ENCODE results near the gene BAIAP2.
"Not testable (repeated sequence)": the region's sequence is repeated elsewhere in the genome, so short reads cannot be mapped to it uniquely, and the experiment has no call there.

The BAIAP2 gene

DNA sequence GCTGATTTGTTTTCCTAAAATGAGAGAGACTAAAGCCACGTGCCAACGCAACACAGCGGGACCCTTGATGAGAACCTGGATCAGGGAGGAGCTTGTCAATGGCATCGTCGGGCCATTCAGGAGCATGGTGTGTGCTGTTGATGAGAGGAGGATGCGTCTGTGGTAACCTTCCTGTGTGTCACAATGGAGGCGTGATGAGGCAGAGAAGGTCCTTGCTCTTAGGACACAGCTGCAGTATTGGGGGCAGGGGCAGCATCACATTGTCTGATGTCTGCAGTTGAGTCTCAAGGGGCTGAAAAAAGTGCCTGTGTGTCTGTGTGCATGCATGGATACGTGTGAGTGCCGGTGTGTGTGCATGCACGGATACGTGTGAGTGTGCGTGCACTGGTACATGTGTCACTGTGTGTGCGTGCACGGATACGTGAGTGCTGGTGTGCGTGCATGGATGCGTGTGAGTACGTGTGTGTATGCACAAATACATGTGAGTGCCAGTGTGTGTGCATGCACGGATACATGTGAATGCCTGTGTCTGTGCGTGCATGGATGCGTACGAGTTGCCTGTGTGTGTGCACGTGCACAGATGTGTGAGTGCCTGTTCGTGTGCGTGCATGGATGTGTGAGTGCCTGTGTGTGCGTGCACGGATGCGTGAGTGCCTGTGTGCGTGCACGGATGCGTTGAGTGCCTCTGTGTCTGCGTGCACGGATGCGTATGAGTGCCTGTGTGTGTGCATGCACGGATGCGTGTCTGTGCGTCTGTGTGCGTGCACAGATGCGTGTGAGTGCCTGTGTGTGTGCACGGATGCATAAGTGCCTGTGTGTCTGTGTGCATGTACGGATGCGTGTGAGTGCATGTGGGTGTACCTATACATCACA is 39.3 kb downstream of the BAIAP2 start:
- H3K27me3 ChIP-seq (ENCODE audit: control insufficient read depth, insufficient read depth, low read length), result no peaks in the 10 kb centered on the region

DNA sequence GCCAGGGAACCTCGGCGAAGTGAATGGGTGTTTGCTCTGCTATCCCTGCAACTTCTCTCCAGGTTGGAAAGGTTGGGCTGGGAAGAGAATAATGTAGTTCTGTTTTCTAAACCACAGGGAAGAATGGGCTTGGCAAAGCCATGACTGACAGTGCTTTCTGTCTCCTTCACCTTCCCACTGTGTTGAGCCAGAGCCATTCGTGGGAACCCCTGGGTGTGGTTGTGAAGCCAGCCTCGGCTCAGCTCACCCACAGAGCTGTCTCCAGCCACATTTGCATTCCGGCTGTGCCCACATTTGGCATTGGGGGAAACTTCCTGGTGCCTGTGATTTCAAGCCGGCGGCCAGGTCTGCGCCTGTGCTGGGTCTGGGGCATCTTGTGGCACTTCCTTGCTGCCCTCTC is 39.9 kb downstream of the BAIAP2 start:
- no peaks in the 10 kb centered on the region for H3K27me3 ChIP-seq (ENCODE audit: control insufficient read depth, insufficient read depth, low read length)
- no peaks in the 10 kb centered on the region for H3K4me1 ChIP-seq (ENCODE audit: control insufficient read depth, insufficient read depth, low read length)
- H3K9ac ChIP-seq (ENCODE audit: low read depth, low read length), result no peak overlapping the region
- no peak overlapping the region for H3K4me3 ChIP-seq (ENCODE audit: low read depth, low read length)
- H3K9me3 ChIP-seq (ENCODE audit: control insufficient read depth, insufficient read depth, low read length), result no peaks in the 10 kb centered on the region
- H3K36me3 ChIP-seq (ENCODE audit: control insufficient read depth, insufficient read depth, low read length), result peaks cover 9% of the 10 kb centered on the region

More for the DNA sequence above, 39.3 kb downstream of the BAIAP2 start:
- H3K36me3 ChIP-seq (ENCODE audit: control insufficient read depth, insufficient read depth, low read length), result peaks cover 9% of the 10 kb centered on the region
- no peak overlapping the region for H3K4me3 ChIP-seq (ENCODE audit: low read depth, low read length)
- H3K4me1 ChIP-seq (ENCODE audit: control insufficient read depth, insufficient read depth, low read length), result no peaks in the 10 kb centered on the region
- H3K9ac ChIP-seq (ENCODE audit: low read depth, low read length), result no peak overlapping the region
- H3K9me3 ChIP-seq (ENCODE audit: control insufficient read depth, insufficient read depth, low read length), result no peaks in the 10 kb centered on the region

DNA sequence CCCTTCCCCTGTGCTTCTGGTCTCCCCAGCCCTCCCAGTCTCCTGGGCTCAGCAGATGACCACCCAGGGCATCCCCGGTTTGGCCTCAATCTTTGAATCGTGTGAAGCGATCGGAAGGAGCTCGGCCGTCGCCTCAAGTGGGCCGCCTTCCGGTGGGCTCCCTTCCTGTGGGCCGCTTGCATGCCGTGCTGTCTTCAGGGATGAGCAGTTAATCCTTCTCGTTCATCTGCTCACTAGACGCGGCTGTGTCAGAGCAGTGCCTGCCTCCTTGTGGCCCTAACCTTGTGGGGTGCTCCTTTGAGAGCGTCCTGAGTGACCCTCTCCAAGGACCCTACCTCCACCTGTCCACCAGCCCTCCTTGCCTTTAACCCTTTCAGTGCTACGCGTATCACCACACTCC is 40.4 kb downstream of the BAIAP2 start:
- Histone ChIP-seq H3K4me1 (ENCODE audit: control insufficient read depth, insufficient read depth, low read length) (no peaks in the 10 kb centered on the region), H3K27me3 (ENCODE audit: control insufficient read depth, insufficient read depth, low read length) (no peaks in the 10 kb centered on the region), H3K36me3 (ENCODE audit: control insufficient read depth, insufficient read depth, low read length) (peaks cover 9% of the 10 kb centered on the region), H3K4me3 (ENCODE audit: low read depth, low read length) (no peak overlapping the region), H3K9ac (ENCODE audit: low read depth, low read length) (no peak overlapping the region), H3K9me3 (ENCODE audit: control insufficient read depth, insufficient read depth, low read length) (no peaks in the 10 kb centered on the region)

DNA sequence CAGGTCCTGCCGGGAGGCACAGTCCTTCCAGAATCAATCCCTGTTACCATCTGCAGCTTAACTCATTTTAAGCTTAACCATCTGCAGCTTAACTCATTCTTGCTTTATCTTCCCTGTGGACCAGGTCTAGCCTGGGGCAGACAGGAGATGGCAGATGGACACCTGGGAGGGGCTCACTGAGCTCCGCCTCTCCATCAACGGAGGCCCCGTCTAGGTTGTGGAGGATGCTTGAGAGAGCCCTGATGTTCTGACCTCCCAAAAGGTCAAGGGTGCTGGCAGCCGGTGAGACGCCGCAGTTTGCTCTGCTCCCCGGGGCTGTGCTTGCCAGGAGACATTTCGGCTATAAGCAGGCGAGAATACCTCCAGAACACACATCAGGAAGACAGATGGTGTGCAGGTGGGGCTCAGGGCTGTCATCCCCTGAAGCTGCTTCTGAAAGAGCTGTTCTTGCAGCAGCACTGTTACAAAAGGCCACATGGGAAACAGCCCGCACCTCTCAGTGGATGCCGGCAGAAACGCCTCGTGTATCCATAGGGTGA is 41.3 kb downstream of the BAIAP2 start:
- H3K4me1 ChIP-seq (ENCODE audit: control insufficient read depth, insufficient read depth, low read length), result no peaks in the 10 kb centered on the region
- H3K36me3 ChIP-seq (ENCODE audit: control insufficient read depth, insufficient read depth, low read length), result peaks cover 9% of the 10 kb centered on the region
- no peaks in the 10 kb centered on the region for H3K9me3 ChIP-seq (ENCODE audit: control insufficient read depth, insufficient read depth, low read length)
- no peak overlapping the region for H3K9ac ChIP-seq (ENCODE audit: low read depth, low read length)
- H3K4me3 ChIP-seq (ENCODE audit: low read depth, low read length), result no peak overlapping the region
- H3K27me3 ChIP-seq (ENCODE audit: control insufficient read depth, insufficient read depth, low read length), result no peaks in the 10 kb centered on the region

DNA sequence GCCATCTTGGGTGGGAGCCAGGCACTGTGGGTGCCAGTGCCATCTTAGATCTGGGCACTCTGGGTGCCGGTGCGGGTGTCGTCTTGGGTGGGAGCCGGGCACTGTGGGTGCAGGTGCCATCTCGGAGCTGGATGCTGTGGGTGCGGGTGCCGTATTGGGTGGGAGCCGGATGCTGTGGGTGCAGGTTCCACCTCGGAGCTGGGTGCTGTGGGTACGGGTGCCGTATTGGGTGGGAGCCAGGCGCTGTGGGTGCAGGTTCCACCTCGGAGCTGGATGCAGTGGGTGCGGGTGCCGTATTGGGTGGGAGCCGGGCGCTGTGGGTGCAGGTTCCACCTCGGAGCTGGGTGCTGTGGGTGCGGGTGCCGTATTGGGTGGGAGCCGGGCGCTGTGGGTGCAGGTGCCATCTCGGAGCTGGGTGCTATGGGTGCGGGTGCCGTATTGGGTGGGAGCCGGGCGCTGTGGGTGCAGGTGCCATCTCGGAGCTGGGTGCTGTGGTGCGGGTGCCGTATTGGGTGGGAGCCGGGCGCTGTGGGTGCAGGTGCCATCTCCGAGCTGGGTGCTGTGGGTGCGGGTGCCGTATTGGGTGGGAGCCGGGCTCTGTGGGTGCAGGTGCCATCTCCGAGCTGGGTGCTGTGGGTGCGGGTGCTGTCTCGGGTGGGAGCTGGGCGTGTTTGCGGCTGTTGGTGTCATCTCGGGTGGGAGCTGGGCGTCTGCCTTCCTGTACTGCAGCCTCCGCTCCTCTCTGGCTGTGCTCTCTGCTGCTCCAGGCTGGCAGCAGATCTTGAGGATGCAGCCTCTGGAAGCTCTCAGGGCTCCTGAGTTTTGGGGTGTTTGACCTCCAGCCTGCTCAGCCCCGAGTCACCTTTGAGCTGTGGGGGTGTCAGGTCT is 43.3 kb downstream of the BAIAP2 start:
- not testable (repeated sequence) for H3K9ac ChIP-seq (ENCODE audit: low read depth, low read length); H3K4me3 ChIP-seq (ENCODE audit: low read depth, low read length); H3K27me3 ChIP-seq (ENCODE audit: control insufficient read depth, insufficient read depth, low read length); H3K4me1 ChIP-seq (ENCODE audit: control insufficient read depth, insufficient read depth, low read length); H3K9me3 ChIP-seq (ENCODE audit: control insufficient read depth, insufficient read depth, low read length)
- H3K36me3 ChIP-seq (ENCODE audit: control insufficient read depth, insufficient read depth, low read length), result peaks cover 14% of the 10 kb centered on the region

DNA sequence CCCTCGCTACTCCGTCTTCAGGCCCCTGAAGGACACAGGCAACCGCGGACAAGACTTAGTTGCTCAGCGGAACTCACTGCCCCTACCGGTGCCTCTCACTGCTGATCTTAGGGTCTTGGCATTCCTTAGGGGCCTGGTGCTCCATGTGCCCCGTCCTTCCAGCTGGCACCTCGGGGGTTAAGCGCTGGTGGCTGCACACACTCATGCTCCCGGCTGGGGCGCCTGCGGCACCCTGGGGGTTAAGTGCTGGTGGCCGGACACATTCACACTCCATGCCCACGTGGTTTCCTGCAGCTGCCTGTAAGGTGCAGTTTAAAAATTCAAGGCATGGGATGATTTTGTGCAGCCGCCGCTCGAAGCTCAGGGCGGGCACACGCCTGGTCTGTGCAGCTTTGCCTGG is 45.1 kb downstream of the BAIAP2 start:
- H3K4me3 ChIP-seq (ENCODE audit: low read depth, low read length), result no peak overlapping the region
- H3K4me1 ChIP-seq (ENCODE audit: control insufficient read depth, insufficient read depth, low read length), result no peaks in the 10 kb centered on the region
- H3K9ac ChIP-seq (ENCODE audit: low read depth, low read length), result no peak overlapping the region
- no peaks in the 10 kb centered on the region for H3K9me3 ChIP-seq (ENCODE audit: control insufficient read depth, insufficient read depth, low read length)
- H3K27me3 ChIP-seq (ENCODE audit: control insufficient read depth, insufficient read depth, low read length), result no peaks in the 10 kb centered on the region
- H3K36me3 ChIP-seq (ENCODE audit: control insufficient read depth, insufficient read depth, low read length), result peaks cover 18% of the 10 kb centered on the region

DNA sequence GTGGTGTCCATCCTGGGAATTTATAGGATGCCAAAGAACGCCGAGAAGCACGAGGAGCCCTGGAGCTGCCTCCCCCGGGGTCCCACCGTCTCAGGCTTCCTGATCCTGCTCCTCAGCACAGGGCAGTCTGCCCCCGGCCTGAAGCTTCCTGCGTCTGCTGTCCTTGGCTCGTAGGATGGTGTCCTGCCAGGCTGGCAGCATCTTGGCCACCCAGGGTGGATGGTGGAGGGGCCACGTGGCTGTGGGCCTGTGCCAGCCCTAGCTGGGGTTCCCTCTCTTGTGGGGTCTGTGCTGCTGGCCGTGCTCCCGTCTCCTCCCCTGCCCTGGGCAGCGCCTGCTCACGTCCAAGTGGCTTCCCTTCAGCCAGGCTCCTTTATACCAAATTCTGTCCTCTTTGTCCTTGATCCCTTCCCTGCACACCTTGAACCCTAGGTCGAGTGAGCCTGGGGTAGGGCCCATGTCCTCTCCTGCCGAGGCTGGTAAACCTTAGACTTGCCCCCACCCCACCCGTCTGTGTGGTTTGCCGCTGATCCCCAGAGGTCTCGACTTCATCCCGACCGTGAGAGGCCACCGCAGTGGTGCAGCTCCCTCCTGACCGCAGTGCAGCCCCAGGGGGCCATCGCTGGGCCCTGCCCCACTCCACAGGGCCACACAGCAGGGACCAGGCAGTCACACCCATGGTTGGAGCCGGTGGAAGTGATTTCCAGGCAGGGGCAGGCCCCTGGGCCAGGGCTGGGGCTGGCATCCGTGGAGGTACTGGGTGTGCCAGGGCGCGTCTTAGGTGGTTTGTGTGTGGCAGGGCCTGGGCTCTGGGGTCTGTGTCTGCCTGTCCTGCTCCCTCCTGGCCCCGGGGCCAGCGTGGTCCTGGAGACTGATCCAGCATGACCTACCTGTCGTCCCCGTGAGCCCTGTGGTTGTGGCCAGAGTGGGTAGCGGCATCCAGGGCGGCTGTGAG is 46.5 kb downstream of the BAIAP2 start:
- Histone ChIP-seq H3K9me3 (ENCODE audit: control insufficient read depth, insufficient read depth, low read length) (no peaks in the 10 kb centered on the region), H3K4me1 (ENCODE audit: control insufficient read depth, insufficient read depth, low read length) (no peaks in the 10 kb centered on the region), H3K27me3 (ENCODE audit: control insufficient read depth, insufficient read depth, low read length) (no peaks in the 10 kb centered on the region), H3K36me3 (ENCODE audit: control insufficient read depth, insufficient read depth, low read length) (peaks cover 25% of the 10 kb centered on the region), H3K4me3 (ENCODE audit: low read depth, low read length) (no peak overlapping the region), H3K9ac (ENCODE audit: low read depth, low read length) (no peak overlapping the region)

DNA sequence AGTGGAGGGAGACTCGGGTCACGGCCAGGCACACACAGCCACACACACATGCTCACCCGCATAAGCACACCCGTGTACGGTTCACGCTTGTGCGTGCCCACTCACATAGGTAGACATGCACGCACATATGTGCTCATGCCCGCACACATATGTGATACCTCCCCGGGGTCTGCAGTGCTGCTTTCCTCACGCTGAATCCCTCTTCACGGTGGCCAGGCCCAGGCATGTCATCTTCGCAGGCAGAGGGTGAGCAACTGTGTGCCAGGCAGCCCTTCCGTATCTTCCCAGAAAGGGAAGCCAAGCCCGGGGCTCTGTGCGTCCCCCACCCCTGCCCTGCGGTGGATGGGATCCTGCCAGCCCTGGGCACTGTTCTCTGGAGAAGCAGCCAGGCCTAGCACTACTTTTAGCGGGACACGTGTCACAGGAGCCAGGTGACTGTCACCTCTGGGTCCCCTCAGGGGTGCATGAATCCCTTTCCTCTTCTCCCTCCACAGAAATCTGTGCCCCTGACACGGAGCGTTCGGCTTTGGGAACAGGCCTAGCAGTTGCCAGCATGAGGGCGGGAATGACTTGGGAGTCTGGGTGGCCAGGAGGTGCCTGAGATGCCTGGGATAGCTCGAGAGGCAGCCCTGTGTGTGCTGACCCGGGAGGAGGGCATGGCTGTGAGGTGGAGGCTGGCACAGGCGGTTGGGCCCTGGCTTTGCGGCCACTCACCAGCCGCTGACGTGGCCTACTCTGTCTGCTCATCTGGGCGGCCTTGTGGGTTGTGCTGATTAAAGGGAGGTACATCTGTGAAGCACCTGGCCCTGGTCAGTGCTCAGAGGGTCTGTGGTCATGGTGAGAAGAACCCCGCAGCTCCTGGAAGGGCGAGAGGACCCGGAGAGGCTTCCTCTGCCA is 47.5 kb downstream of the BAIAP2 start:
- Histone ChIP-seq H3K9ac (ENCODE audit: low read depth, low read length) (no peak overlapping the region), H3K27me3 (ENCODE audit: control insufficient read depth, insufficient read depth, low read length) (no peaks in the 10 kb centered on the region), H3K9me3 (ENCODE audit: control insufficient read depth, insufficient read depth, low read length) (no peaks in the 10 kb centered on the region), H3K4me3 (ENCODE audit: low read depth, low read length) (no peak overlapping the region), H3K36me3 (ENCODE audit: control insufficient read depth, insufficient read depth, low read length) (peaks cover 29% of the 10 kb centered on the region), H3K4me1 (ENCODE audit: control insufficient read depth, insufficient read depth, low read length) (no peaks in the 10 kb centered on the region)

DNA sequence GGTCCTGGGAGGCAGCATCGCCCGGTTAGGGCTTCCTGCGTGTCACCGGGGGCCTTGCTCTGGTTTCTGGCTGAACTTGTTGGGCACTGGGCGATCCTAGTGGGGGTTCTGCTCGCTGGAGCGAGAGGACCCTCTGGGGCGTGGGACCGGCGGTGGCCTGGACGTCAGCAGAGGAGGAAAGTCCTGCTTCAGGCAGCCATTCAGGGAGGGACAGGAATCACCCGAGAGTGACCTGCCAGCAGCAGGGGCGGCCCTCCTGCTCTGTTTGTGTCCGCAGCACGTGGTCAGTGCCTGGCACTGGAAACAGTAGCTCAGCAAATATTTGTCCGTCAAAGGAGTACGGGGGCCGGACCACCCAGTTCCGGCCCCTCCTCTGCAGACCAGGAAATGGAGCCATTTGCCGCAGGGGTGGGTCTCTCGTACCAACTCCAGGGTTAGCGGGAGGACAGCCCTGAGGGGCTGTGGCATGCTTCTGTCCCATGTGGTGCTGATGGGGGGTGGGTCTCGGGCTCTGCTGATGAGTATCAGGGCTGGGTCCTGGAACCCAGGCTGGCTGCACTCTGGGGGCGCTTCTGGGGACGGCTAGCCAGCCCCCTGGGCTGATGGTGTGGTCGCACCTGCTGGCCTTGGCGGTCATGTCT is 48.3 kb downstream of the BAIAP2 start:
- H3K9ac ChIP-seq (ENCODE audit: low read depth, low read length), result no peak overlapping the region
- H3K9me3 ChIP-seq (ENCODE audit: control insufficient read depth, insufficient read depth, low read length), result no peaks in the 10 kb centered on the region
- no peak overlapping the region for H3K4me3 ChIP-seq (ENCODE audit: low read depth, low read length)
- peaks cover 29% of the 10 kb centered on the region for H3K36me3 ChIP-seq (ENCODE audit: control insufficient read depth, insufficient read depth, low read length)
- no peaks in the 10 kb centered on the region for H3K27me3 ChIP-seq (ENCODE audit: control insufficient read depth, insufficient read depth, low read length)
- H3K4me1 ChIP-seq (ENCODE audit: control insufficient read depth, insufficient read depth, low read length), result no peaks in the 10 kb centered on the region

DNA sequence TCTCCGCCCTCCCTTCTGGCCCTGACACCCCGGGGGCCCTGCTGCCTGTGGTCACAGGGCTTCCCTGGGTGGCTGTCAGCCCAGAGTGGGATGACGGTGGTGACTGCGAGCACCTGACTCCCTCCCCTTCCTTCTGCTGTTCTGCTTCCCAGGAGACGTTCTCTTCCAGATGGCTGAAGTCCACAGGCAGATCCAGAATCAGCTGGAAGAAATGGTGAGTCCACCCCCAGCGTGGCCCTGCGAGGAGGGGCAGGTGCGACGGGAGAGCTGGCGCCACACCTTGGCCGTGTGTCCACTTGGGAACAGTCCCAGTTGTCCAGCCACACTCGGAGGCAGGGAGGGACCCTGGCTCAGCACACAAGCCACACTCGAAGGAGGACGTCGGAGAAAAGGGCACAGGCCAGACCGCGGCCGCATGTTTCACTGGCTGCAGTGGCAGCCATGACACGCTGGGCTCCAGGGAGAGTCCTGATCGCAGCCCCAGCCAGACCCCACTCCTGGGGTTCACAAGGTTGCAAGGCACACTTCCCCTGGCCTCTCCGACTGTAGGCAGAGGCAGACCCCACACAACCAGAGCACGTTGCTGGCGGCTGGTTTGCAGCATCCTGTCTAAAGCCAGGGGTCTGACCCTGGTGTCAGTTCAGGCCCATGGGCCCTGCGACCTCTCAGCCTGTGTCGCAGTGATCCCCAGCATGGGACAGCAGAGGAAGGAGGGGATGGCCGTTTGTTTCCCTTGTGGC is 49.9 kb downstream of the BAIAP2 start:
- no peaks in the 10 kb centered on the region for H3K4me1 ChIP-seq (ENCODE audit: control insufficient read depth, insufficient read depth, low read length)
- peaks cover 37% of the 10 kb centered on the region for H3K36me3 ChIP-seq (ENCODE audit: control insufficient read depth, insufficient read depth, low read length)

More for the DNA sequence above, 49.9 kb downstream of the BAIAP2 start:
- Histone ChIP-seq H3K4me3 (ENCODE audit: low read depth, low read length) (no peak overlapping the region), H3K27me3 (ENCODE audit: control insufficient read depth, insufficient read depth, low read length) (no peaks in the 10 kb centered on the region), H3K9ac (ENCODE audit: low read depth, low read length) (no peak overlapping the region), H3K9me3 (ENCODE audit: control insufficient read depth, insufficient read depth, low read length) (no peaks in the 10 kb centered on the region)
